ENCODE measurements around the gene HRCT1.
"Not testable (repeated sequence)": the region's sequence is repeated elsewhere in the genome, so short reads cannot be mapped to it uniquely, and the experiment has no call there.

Gene HRCT1

DNA sequence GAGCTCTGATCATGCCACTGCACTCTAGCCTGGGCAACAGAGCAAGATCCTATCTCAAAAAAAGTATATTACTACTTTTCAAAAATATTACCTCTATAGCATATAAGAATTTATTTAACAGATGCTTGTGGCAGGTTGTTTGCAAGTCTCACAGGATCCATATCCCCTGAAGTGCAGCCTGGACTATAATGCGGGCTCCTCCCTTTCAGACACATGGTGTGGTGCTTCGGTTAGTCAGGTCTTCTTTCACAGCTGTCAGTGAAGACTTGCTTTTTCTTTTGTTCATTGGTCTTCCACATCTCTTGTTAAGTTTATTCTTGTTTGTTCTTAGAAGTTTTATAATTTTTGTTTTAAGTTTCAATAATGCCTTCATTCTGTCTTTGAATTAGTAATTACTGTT, 9.4 kb upstream of the HRCT1 start:
- no peak for DNase-seq (ENCODE audit: low read depth)

- not testable (repeated sequence) for DNase-seq (ENCODE audit: low read depth)
Observed at GRCh38 chr9:35897376-35898099, 8.5 kb upstream of the HRCT1 start.

GRCh38 chr9:35898337-35898736, 7.7 kb upstream of the HRCT1 start:
- no peak for DNase-seq (ENCODE audit: low read depth)

DNA sequence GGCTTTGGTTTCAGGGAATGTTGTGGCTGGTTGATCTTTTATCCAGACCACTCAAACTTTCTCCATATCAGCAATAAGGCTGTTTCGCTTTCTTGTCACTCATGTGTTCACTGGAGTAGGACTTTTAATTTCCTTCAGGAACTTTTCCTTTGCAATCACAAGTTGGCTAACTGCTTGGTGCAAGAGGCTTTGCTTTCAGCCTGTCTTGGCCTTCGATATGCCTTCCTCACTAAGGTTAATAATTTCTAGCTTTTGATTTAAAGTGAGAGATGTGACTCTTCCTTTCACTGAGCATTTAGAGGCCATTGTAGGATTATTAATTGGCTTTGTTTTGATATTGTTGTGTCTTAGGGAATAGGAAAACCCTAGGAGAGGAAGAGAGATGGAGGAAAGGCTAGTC, 7.0 kb upstream of the HRCT1 start:
- DNase-seq (ENCODE audit: low read depth) = no peak

DNA sequence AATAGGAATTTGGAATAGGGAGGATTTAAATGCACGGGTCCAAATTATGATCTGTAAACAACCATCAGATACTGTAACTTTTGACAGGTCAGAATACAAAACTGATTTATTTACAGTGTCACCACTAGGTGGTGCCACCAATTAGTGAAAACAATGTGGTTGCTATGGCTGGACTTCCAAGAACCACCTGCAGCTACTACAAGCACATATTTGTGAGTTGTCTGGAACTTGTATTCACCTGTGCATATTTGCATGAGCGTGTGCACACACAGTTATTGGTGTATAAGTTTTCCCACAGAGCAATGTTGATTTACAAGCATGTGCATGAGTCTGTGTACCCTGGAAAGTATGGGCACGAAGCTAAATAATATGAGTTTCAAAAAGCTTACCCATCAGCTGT, 3.0 kb upstream of the HRCT1 start:
- DNase-seq (ENCODE audit: low read depth) = peak; percentile 63

GRCh38 chr9:35904338-35904737, 1.7 kb upstream of the HRCT1 start:
- DNase-seq (ENCODE audit: low read depth) = no peak

GRCh38 chr9:35905051-35905781, 786 bp upstream of the HRCT1 start:
- DNase-seq (ENCODE audit: low read depth) = peak; percentile 62

DNA sequence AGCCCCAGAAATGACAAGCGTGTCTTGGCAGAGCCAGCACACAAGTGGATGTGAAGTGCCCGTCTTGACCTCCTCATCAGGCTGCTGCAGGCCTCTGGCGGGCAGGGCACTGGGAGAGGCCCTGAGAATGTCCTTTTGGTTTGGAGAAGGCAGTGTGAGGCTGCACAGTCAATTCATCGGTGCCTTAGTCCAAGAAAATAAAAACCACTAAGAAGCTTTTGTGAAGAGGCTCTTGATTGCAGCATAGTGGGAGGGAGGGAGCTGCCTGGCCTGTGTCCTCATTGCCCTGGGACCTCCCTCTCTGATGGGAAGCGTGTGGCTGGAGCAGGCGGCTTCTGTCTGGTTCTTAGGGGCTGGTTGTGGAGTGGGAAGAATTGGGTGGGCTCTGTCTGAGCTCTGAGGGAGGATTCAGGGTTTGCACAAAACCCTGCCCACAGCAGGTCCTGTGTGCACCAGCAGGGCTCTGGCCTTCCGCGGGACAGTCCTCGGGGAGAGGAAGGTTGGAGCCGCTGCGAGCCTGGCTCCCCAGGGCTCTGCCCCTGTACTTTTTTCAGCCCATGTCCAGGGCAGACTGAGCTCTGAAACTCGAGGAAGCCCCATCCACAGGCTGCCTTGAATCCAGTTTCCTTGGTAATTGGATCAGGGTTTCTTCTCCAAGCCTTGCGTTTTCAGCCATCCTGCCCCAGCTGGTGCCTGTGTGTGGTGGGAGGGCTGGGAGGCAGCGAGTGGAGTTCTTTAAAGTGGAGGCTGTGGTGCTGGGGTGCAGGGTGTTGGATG, 1.1 kb downstream of the HRCT1 start:
- DNase-seq (ENCODE audit: low read depth) = peak; percentile 94

- peak; percentile 97 for DNase-seq (ENCODE audit: low read depth)
Observed at GRCh38 chr9:35907711-35908503, 1.9 kb downstream of the HRCT1 start.

GRCh38 chr9:35908504-35909125, 2.6 kb downstream of the HRCT1 start:
- DNase-seq (ENCODE audit: low read depth) = no peak

- no peak for DNase-seq (ENCODE audit: low read depth)
Observed at GRCh38 chr9:35909274-35909673, 3.3 kb downstream of the HRCT1 start, which contains the start of gene SPAAR. SPAAR (plus strand) TSS chr9:35909490; CDS start chr9:35910464, 974 bp downstream.

GRCh38 chr9:35909687-35910612, 3.9 kb downstream of the HRCT1 start:
- no peak for DNase-seq (ENCODE audit: low read depth)

GRCh38 chr9:35910613-35911359, 4.8 kb downstream of the HRCT1 start:
- peak; percentile 76 for DNase-seq (ENCODE audit: low read depth)

- no peak for DNase-seq (ENCODE audit: low read depth)
Observed at GRCh38 chr9:35911690-35912089, 5.7 kb downstream of the HRCT1 start.

GRCh38 chr9:35912791-35913400, 6.9 kb downstream of the HRCT1 start:
- DNase-seq (ENCODE audit: low read depth) = no peak

DNA sequence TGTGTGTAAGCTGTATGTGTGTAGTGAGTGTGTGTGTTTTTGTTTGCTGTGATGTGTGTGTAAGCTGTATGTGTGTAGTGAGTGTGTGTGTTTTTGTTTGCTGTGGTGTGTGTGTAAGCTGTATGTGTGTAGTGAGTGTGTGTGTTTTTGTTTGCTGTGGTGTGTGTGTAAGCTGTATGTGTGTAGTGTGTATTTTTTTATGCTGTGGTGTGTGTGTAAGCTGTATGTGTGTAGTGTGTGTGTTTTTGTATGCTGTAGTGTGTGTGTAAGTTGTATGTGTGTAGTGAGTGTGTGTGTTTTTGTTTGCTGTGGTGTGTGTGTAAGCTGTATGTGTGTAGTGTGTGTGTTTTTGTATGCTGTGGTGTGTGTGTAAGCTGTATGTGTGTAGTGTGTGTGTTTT, 7.4 kb downstream of the HRCT1 start:
- DNase-seq (ENCODE audit: low read depth) = not testable (repeated sequence)

- DNase-seq (ENCODE audit: low read depth) = peak; percentile 32
Observed at GRCh38 chr9:35914301-35914807, 8.4 kb downstream of the HRCT1 start.

- DNase-seq (ENCODE audit: low read depth) = no peak
Observed at GRCh38 chr9:35915681-35916294, 9.8 kb downstream of the HRCT1 start.
